A549 (cell line): ENCODE results near the gene CDC73. TPM values are rescaled to one million over a fixed set of nuclear protein-coding genes. Genes with fewer than 3 reads are reported as not detected.

Source experiments
- ATAC-seq, 2 experiments: fragments of 200-7000 bp in 1 of 2; fragments of >200 bp in 1 of 2; cut with Nextera tagmentation in 1 of 2; cut with Tn5 transposase in 1 of 2; 3 replicates each; pipeline versions ENCODE4 v1.8.0 to v1.9.1; 2018 to 2020; ENCODE audit warnings: mild to moderate bottlenecking in 1 of 2, moderate library complexity in 1 of 2
- CTCF ChIA-PET: fragments of 300-600 bp; sonication (Branson Sonifier 250); formaldehyde crosslinking; extraction: SDS; loops from one replicate; lab custom pipeline; 2021; ENCODE audit warnings: antibody characterized with exemption, inconsistent platforms; lab: Yijun Ruan, JAX
- POLR2A ChIA-PET: fragments of 350-600 bp; formaldehyde crosslinking; extraction: SDS; loops from one replicate; lab custom pipeline; 2021; ENCODE audit warnings: antibody characterized with exemption, inconsistent platforms; lab: Yijun Ruan, JAX
- DNase-seq, 2 experiments: peaks; one replicate each; pipeline versions ENCODE4 v3.0.0 to v3.0.0-alpha.2; 2011 to 2016; ENCODE audit warnings: low read depth in 1 of 2, low spot score in 1 of 2
- FAIRE-seq: peaks from 2 replicates; lab custom pipeline; 2011; peaks lifted over from hg19 to GRCh38; lab: Jason Lieb, UNC
- H3K27ac ChIP-seq, 2 experiments: fragments of >200 bp; sonication (Bioruptor Twin); formaldehyde crosslinking; 3 replicates each; pipeline ENCODE4 v1.5.1; 2016 to 2017
- H3K4me1 ChIP-seq: fragments of >200 bp; sonication (Bioruptor Twin); formaldehyde crosslinking; 3 replicates; pipeline ENCODE4 v1.6.1; 2016
- H3K4me2 ChIP-seq: fragments of >200 bp; sonication (Bioruptor Twin); formaldehyde crosslinking; 3 replicates; pipeline ENCODE4 v1.6.1; 2016
- H3K4me3 ChIP-seq: fragments of >200 bp; sonication (Bioruptor Twin); formaldehyde crosslinking; 3 replicates; pipeline ENCODE4 v1.5.1; 2016
- H3K9me3 ChIP-seq: fragments of >200 bp; sonication (Bioruptor Twin); formaldehyde crosslinking; 3 replicates; pipeline ENCODE4 v1.6.1; 2016
- CHD2 ChIP-seq: fragments of 150-350 bp; IDR thresholded peaks from 2 replicates; pipeline ENCODE4 v1.6.1; 2014; ENCODE audit warnings: low read length; ENCODE audit not compliant: partially characterized antibody
- EHF ChIP-seq: fragments of 250-450 bp; sonication (Bioruptor Pico); IDR thresholded peaks from 2 replicates; pipeline ENCODE4 v1.5.0; 2020; ENCODE audit warnings: mild to moderate bottlenecking
- ESRRA ChIP-seq: fragments of 150-350 bp; IDR thresholded peaks from 2 replicates; pipeline ENCODE4 v1.6.1; 2014; ENCODE audit warnings: mild to moderate bottlenecking, low read length, borderline replicate concordance
- FOSL2 ChIP-seq, 2 experiments: fragments of 450-650 bp in 1 of 2; fragments of >200 bp in 1 of 2; sonication (Bioruptor Twin) in 1 of 2; formaldehyde crosslinking; IDR thresholded peaks; 2 replicates each; pipeline versions ENCODE4 v1.5.0 to v1.6.1; 2016 to 2020; ENCODE audit warnings: mild to moderate bottlenecking in 1 of 2, moderate library complexity in 1 of 2
- FOXS1 ChIP-seq: fragments of 250-450 bp; sonication (Bioruptor Pico); IDR thresholded peaks from 2 replicates; pipeline ENCODE4 v1.5.0; 2020; ENCODE audit warnings: mild to moderate bottlenecking, moderate library complexity
- GATA3 ChIP-seq: IDR thresholded peaks from 2 replicates; pipeline ENCODE4 v1.6.1; 2012; ENCODE audit warnings: borderline replicate concordance
- HDAC2 ChIP-seq: fragments of 200-600 bp; sonication (generic); IDR thresholded peaks from 2 replicates; pipeline ENCODE4 v1.6.1; 2016
- KDM1A ChIP-seq: fragments of 200-600 bp; sonication (generic); IDR thresholded peaks from 2 replicates; pipeline ENCODE4 v1.6.1; 2016; ENCODE audit warnings: low read depth, mild to moderate bottlenecking
- MYC ChIP-seq: IDR thresholded peaks from 2 replicates; pipeline ENCODE4 v1.6.1; 2012; ENCODE audit warnings: mild to moderate bottlenecking, inconsistent platforms, low read length, improper control_type of control experiment, borderline replicate concordance
- PHF8 ChIP-seq: fragments of 200-600 bp; sonication (generic); IDR thresholded peaks from 2 replicates; pipeline ENCODE4 v1.6.1; 2016; ENCODE audit warnings: low read depth, mild to moderate bottlenecking, antibody characterized with exemption, moderate library complexity, borderline replicate concordance
- RARB ChIP-seq: fragments of 250-450 bp; sonication (Bioruptor Pico); IDR thresholded peaks from 2 replicates; pipeline ENCODE4 v1.8.0; 2021; ENCODE audit warnings: mild to moderate bottlenecking, moderate library complexity
- RCOR1 ChIP-seq: fragments of 150-350 bp; IDR thresholded peaks from 2 replicates; pipeline ENCODE4 v1.6.1; 2014; ENCODE audit warnings: antibody characterized with exemption, low read length, low read depth
- RFX5 ChIP-seq: fragments of 450-650 bp; IDR thresholded peaks from 2 replicates; pipeline ENCODE4 v1.7.1; 2014; ENCODE audit warnings: antibody characterized with exemption, mild to moderate bottlenecking, moderate library complexity
- SMC3 ChIP-seq: fragments of >200 bp; sonication (Bioruptor Twin); formaldehyde crosslinking; IDR thresholded peaks from 3 replicates; pipeline ENCODE4 v1.6.1; 2018; ENCODE audit warnings: inconsistent platforms
- TP53 ChIP-seq: fragments of 250-450 bp; sonication (Bioruptor Pico); IDR thresholded peaks from 2 replicates; pipeline ENCODE4 v1.5.0; 2021; ENCODE audit warnings: mild to moderate bottlenecking, moderate library complexity
- WGBS: methylation state at CpG from one replicate; pipeline ENCODE4 v1.1.6; 2017; ENCODE audit errors: missing lambda C conversion rate; 5-methylcytosine and 5-hydroxymethylcytosine counted together
- polyA plus RNA-seq, 4 experiments: library from polyadenylated mRNA; depleted of rRNA in 3 of 4; stranded (reverse); fragments of >200 nt; fragmentation: RNase III in 1 of 4; extraction: RNeasy Plus Mini Kit Qiagen cat#74134 plus additional on column Dnase treatment in 1 of 4; gene quantifications; 2 replicates in 3 of 4; 3 replicates in 1 of 4; pipeline ENCODE4 v1.2.3, GENCODE V29; 2011 to 2017
- TF ChIP-seq, protein P1 (sequence below): fragments of >200 bp; sonication (Bioruptor Twin); formaldehyde crosslinking; IDR thresholded peaks from 3 replicates; pipeline ENCODE4 v1.5.1; 2016
- TF ChIP-seq, protein P2 (sequence below): fragments of 450-650 bp; IDR thresholded peaks from 2 replicates; pipeline ENCODE4 v1.6.1; 2014; ENCODE audit warnings: antibody characterized with exemption
- TF ChIP-seq, protein P3 (sequence below): fragments of 150-350 bp; IDR thresholded peaks from 2 replicates; pipeline ENCODE4 v1.6.1; 2014; ENCODE audit warnings: low read depth, mild to moderate bottlenecking, low read length

CDC73 gene
- polyA plus RNA-seq, 2 of the 4 experiments (the other 2 are of a cell fraction): 42.2 to 77.9 TPM

DNA sequence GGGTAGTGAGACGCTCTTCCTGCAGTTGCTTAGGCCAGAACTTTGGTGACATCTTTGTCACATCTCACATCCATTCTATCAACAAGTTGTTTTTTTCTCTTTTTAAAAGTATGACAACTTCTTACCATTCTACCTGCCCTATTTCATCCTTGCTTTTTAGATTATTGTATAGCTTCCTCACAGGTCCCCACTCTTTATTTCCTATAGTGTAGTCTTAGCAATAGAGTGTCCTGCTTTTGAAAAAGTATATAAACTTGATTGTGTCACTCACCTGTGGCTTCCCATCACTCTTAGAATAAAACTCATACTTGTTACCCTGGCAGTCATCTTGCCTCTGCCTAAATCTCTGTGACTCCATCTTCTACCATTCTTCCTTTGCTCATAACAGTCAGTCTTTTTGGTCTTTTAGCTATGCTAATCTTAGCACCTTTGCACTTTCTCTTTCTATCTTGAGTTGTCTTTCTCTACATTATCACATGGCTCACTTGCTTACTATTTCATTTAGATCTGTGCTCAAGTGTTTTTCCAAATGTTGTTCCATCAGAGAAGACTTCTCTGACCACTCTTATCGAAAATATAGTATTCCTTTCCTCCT, 9.5 kb downstream of the CDC73 start:
- FAIRE-seq: no peak

DNA sequence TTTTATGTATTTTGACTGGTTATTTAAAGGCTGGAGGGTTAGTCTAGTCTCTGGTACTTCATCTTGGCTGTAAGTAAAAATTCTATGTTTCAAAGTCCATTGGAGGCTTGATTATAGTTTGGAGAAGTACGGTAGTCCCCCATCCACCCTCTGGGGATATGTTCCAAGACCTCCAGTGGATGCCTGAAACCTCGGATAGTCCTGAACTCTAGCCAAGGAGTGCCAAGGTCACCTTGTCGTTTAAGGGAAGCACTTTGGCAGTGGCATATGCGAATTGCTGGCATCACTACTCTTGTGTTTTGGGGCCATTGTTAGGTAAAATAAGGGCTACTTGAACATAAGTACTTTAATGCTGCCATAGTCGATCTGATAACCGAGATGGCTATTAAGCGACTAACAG, 18.4 kb downstream of the CDC73 start:
- TF ChIP-seq, protein P1, sequence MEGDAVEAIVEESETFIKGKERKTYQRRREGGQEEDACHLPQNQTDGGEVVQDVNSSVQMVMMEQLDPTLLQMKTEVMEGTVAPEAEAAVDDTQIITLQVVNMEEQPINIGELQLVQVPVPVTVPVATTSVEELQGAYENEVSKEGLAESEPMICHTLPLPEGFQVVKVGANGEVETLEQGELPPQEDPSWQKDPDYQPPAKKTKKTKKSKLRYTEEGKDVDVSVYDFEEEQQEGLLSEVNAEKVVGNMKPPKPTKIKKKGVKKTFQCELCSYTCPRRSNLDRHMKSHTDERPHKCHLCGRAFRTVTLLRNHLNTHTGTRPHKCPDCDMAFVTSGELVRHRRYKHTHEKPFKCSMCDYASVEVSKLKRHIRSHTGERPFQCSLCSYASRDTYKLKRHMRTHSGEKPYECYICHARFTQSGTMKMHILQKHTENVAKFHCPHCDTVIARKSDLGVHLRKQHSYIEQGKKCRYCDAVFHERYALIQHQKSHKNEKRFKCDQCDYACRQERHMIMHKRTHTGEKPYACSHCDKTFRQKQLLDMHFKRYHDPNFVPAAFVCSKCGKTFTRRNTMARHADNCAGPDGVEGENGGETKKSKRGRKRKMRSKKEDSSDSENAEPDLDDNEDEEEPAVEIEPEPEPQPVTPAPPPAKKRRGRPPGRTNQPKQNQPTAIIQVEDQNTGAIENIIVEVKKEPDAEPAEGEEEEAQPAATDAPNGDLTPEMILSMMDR: no peak
- no peak for TF ChIP-seq CHD2
- Histone ChIP-seq H3K27ac (no peak overlapping the region), H3K9me3 (no peaks in the 10 kb centered on the region), H3K4me1 (no peaks in the 10 kb centered on the region), H3K4me3 (no peak overlapping the region), H3K4me2 (no peak overlapping the region)
- ChIA-PET POLR2A (no interaction called here), CTCF (no interaction called here)
- FAIRE-seq (no peak), ATAC-seq (no peak), DNase-seq (no peak)
- 84% methylated on average over 7 of the region's 7 CpGs for WGBS

More for the DNA sequence above, 9.5 kb downstream of the CDC73 start:
- Histone ChIP-seq H3K4me1 (no peaks in the 10 kb centered on the region), H3K9me3 (no peaks in the 10 kb centered on the region), H3K4me3 (no peak overlapping the region), H3K4me2 (no peak overlapping the region), H3K27ac (no peak overlapping the region)
- no peak for TF ChIP-seq ESRRA
- TF ChIP-seq HDAC2: no peak
- TF ChIP-seq EHF (CRISPR knock-in tag): no peak
- no peak for TF ChIP-seq SMC3
- no peak for TF ChIP-seq KDM1A
- no peak for TF ChIP-seq FOXS1 (CRISPR knock-in tag)
- no peak for TF ChIP-seq PHF8
- TF ChIP-seq, protein P2, sequence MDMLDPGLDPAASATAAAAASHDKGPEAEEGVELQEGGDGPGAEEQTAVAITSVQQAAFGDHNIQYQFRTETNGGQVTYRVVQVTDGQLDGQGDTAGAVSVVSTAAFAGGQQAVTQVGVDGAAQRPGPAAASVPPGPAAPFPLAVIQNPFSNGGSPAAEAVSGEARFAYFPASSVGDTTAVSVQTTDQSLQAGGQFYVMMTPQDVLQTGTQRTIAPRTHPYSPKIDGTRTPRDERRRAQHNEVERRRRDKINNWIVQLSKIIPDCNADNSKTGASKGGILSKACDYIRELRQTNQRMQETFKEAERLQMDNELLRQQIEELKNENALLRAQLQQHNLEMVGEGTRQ: no peak
- TF ChIP-seq, protein P3, sequence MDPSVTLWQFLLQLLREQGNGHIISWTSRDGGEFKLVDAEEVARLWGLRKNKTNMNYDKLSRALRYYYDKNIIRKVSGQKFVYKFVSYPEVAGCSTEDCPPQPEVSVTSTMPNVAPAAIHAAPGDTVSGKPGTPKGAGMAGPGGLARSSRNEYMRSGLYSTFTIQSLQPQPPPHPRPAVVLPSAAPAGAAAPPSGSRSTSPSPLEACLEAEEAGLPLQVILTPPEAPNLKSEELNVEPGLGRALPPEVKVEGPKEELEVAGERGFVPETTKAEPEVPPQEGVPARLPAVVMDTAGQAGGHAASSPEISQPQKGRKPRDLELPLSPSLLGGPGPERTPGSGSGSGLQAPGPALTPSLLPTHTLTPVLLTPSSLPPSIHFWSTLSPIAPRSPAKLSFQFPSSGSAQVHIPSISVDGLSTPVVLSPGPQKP: no peak
- TF ChIP-seq, protein P1: no peak
- TF ChIP-seq RCOR1: no peak
- ATAC-seq (no peak), DNase-seq (no peak)
- 90% methylated on average over 2 of the region's 2 CpGs for WGBS
- ChIA-PET POLR2A (no interaction called here), CTCF (no interaction called here)

DNA sequence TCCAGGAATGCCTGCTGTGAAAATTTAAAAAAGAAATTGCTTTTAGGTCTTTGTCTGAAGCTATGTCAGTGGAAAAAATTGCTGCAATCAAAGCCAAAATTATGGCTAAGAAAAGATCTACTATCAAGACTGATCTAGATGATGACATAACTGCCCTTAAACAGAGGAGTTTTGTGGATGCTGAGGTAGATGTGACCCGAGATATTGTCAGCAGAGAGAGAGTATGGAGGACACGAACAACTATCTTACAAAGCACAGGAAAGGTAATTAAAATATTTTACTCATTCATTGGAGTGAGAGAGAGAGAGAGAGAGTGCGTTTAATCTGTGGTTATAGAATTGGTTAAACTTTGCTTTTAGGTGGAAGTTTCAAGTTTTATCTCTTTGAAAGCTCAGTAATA, 20.0 kb downstream of the CDC73 start:
- CTCF ChIA-PET: interaction anchor here (0.6 to 2.4 kb wide), 2 partner anchors 40 to 91 kb away, joined by 3 to 6 read pairs; no protein-coding TSS in a partner anchor
- no peak for DNase-seq
- Histone ChIP-seq H3K4me2 (no peak overlapping the region), H3K4me3 (no peak overlapping the region), H3K4me1 (no peaks in the 10 kb centered on the region), H3K9me3 (no peaks in the 10 kb centered on the region), H3K27ac (no peak overlapping the region)
- POLR2A ChIA-PET: interaction anchor here (1.0 kb wide), 1 partner anchor 25 kb away, joined by 7 read pairs; no protein-coding TSS in a partner anchor
- no peak for TF ChIP-seq MYC
- no peak for TF ChIP-seq FOSL2 (IDR thresholded peaks at IDR 0.05)
- TF ChIP-seq FOSL2 (CRISPR knock-in tag; IDR thresholded peaks at IDR 0.05): no peak
- no peak for TF ChIP-seq RARB (CRISPR knock-in tag)
- TF ChIP-seq GATA3: no peak
- no peak for TF ChIP-seq CHD2
- no peak for TF ChIP-seq RFX5
- TF ChIP-seq TP53 (CRISPR knock-in tag): no peak
- ATAC-seq: no peak
- 91% methylated on average over 3 of the region's 3 CpGs for WGBS
- FAIRE-seq: no peak
